Measurements from ENCODE around the gene FKBP6.
"Not testable (repeated sequence)": the region's sequence is repeated elsewhere in the genome, so short reads cannot be mapped to it uniquely, and the experiment has no call there.

The FKBP6 gene

DNA sequence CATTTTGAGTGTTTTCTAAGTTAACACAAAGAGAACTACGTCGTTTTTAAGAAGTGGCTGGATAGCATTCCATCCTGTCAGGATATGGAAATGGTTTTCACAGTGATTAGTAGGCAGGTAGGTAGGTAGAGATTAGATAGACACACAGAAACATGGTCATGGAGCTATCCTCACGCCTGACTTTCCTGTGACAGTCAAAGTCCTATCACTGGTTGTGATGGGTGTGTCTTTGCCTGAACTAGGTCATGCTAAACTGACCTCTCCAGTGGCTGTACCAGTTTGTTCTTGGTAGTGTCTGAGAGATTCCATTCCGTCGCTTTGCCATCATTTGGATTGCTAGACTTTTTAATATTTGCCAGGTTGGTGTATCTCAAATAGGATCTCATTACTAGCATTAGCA is 28.2 kb downstream of the FKBP6 start:
- Histone ChIP-seq H3K4me1 (ENCODE audit: control insufficient read depth, insufficient read depth, low read length, unreplicated experiment) (peaks cover 9% of the 10 kb centered on the region), H3K79me2 (ENCODE audit: control insufficient read depth, insufficient read depth, low read length, unreplicated experiment) (no peaks in the 10 kb centered on the region), H3K27me3 (ENCODE audit: insufficient read depth, low read length) (0 out of 2 replicates have a peak, but pooled peaks cover 3% of the 10 kb centered on the region), H3K4me3 (ENCODE audit: low read depth, low read length) (no peak overlapping the region), H3K27ac (ENCODE audit: low read depth, low read length) (no peak overlapping the region), H3K36me3 (ENCODE audit: insufficient read depth, low read length) (no peaks in the 10 kb centered on the region), H2AFZ (ENCODE audit: low read length, unreplicated experiment) (no peak overlapping the region)

DNA sequence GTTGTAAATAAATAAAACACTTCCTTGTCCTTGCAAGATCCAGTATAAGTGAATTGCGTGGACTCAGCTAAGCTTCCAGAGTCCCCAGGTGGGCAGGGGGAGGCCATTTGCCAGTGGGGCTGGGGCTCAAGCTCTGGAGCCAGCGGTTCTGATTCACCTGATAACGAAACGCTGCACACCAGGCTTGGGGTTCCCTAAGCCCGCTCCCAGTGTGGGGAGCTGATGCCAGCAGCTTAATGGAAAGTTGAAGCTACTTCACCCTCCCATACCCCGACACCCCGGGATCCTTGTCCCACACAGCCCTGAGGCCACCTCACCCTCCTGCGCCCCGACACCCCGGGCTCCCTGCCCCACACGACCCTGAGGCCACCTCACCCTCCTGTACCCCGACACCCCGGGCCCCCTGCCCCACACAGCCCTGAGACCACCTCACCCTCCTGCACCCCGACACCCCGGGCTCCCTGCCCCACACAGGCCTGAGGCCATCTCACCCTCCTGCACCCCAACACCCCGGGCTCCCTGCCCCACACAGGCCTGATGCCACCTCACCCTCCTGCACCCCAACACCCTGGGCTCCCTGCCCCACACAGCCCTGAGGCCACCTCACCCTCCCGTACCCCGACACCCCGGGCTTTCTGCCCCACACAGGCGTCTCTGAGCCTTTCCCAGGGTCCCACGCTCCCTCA is 30.8 kb downstream of the FKBP6 start:
- Histone ChIP-seq H3K4me1 (ENCODE audit: control insufficient read depth, insufficient read depth, low read length, unreplicated experiment) (peaks cover 9% of the 10 kb centered on the region), H3K79me2 (ENCODE audit: control insufficient read depth, insufficient read depth, low read length, unreplicated experiment) (no peaks in the 10 kb centered on the region), H3K27ac (ENCODE audit: low read depth, low read length) (no peak overlapping the region), H2AFZ (ENCODE audit: low read length, unreplicated experiment) (peak overlapping the region; percentile 65), H3K4me3 (ENCODE audit: low read depth, low read length) (0 out of 2 replicates have a peak overlapping the region, but pooled peaks have one; percentile 56), H3K27me3 (ENCODE audit: insufficient read depth, low read length) (peaks cover 8% of the 10 kb centered on the region; the same call in 1 of the 2 replicates), H3K36me3 (ENCODE audit: insufficient read depth, low read length) (no peaks in the 10 kb centered on the region)

DNA sequence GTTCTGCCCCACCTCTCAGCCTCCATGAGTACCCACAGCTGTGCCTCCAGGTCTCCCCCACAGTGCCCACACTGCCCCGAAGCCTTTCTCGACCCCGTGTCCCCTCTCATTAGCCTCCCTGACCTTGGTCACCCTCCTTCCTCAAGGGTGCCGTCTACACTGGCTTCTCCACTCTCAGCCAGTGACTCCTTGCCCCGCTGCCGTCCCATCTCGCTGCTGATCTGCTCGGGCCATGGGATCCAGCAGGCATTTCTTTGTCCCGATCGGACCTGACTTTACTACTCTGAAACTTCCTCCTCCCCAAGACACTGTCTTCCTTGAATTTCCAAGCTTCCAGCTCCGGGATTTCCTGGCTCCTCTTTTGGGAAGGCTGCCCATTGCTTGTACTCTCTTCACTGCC is 31.3 kb downstream of the FKBP6 start:
- Histone ChIP-seq H3K4me1 (ENCODE audit: control insufficient read depth, insufficient read depth, low read length, unreplicated experiment) (peaks cover 9% of the 10 kb centered on the region), H3K27me3 (ENCODE audit: insufficient read depth, low read length) (peaks cover 14% of the 10 kb centered on the region; the same call in 1 of the 2 replicates), H3K27ac (ENCODE audit: low read depth, low read length) (no peak overlapping the region), H2AFZ (ENCODE audit: low read length, unreplicated experiment) (no peak overlapping the region), H3K79me2 (ENCODE audit: control insufficient read depth, insufficient read depth, low read length, unreplicated experiment) (no peaks in the 10 kb centered on the region), H3K36me3 (ENCODE audit: insufficient read depth, low read length) (no peaks in the 10 kb centered on the region), H3K4me3 (ENCODE audit: low read depth, low read length) (no peak overlapping the region)

DNA sequence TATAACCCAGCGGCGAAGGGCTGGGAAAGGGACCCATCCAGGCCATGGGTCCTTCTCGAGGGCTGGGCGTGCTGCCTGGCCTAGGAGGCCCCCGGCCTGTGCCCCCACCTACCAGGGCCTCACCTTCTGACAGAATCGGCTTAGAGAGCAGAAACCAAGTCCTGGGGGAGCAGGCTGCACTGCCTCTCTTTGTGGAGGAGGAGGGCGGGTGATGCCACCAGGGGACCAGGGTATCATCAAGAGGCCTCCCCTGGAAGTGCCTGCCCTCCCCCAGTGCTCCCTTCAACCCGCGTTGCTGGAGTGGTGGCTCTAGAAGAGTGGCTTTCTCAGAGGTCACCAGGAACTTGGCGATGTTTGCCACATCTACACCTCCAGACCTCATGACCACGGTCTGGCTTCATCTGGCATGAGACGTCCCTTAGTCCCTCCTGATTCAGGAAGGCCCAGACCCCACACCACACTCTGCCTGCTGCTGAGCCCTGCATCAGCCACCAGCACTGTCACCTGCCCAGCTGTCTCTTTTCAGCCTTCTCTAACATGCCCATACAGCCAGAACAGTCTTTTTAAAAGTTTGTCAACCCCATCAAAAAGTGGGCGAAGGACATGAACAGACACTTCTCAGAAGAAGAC is 31.9 kb downstream of the FKBP6 start:
- peaks cover 15% of the 10 kb centered on the region; the same call in 1 of the 2 replicates for H3K27me3 ChIP-seq (ENCODE audit: insufficient read depth, low read length)
- no peak overlapping the region for H3K4me3 ChIP-seq (ENCODE audit: low read depth, low read length)
- no peak overlapping the region for H3K27ac ChIP-seq (ENCODE audit: low read depth, low read length)
- peaks cover 9% of the 10 kb centered on the region for H3K4me1 ChIP-seq (ENCODE audit: control insufficient read depth, insufficient read depth, low read length, unreplicated experiment)
- no peaks in the 10 kb centered on the region for H3K36me3 ChIP-seq (ENCODE audit: insufficient read depth, low read length)
- no peaks in the 10 kb centered on the region for H3K79me2 ChIP-seq (ENCODE audit: control insufficient read depth, insufficient read depth, low read length, unreplicated experiment)
- no peak overlapping the region for H2AFZ ChIP-seq (ENCODE audit: low read length, unreplicated experiment)

DNA sequence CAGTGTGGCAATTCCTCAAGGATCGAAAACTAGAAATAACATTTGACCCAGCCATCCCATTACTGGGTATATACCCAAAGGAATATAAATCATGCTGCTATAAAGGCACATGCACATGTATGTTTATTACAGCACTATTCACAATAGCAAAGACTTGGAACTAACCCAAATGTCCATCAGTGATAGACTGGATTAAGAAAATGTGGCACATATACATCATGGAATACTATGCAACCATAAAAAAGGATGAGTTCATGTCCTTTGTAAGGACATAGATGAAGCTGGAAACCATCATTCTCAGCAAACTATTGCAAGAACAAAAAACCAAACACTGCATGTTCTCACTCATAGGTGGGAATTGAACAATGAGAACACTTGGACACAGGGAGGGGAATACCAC is 32.6 kb downstream of the FKBP6 start:
- H3K4me1 ChIP-seq (ENCODE audit: control insufficient read depth, insufficient read depth, low read length, unreplicated experiment); H3K27ac ChIP-seq (ENCODE audit: low read depth, low read length); H3K79me2 ChIP-seq (ENCODE audit: control insufficient read depth, insufficient read depth, low read length, unreplicated experiment); H3K4me3 ChIP-seq (ENCODE audit: low read depth, low read length); H3K36me3 ChIP-seq (ENCODE audit: insufficient read depth, low read length); H2AFZ ChIP-seq (ENCODE audit: low read length, unreplicated experiment): not testable (repeated sequence)
- H3K27me3 ChIP-seq (ENCODE audit: insufficient read depth, low read length): peaks cover 15% of the 10 kb centered on the region; the same call in 1 of the 2 replicates

DNA sequence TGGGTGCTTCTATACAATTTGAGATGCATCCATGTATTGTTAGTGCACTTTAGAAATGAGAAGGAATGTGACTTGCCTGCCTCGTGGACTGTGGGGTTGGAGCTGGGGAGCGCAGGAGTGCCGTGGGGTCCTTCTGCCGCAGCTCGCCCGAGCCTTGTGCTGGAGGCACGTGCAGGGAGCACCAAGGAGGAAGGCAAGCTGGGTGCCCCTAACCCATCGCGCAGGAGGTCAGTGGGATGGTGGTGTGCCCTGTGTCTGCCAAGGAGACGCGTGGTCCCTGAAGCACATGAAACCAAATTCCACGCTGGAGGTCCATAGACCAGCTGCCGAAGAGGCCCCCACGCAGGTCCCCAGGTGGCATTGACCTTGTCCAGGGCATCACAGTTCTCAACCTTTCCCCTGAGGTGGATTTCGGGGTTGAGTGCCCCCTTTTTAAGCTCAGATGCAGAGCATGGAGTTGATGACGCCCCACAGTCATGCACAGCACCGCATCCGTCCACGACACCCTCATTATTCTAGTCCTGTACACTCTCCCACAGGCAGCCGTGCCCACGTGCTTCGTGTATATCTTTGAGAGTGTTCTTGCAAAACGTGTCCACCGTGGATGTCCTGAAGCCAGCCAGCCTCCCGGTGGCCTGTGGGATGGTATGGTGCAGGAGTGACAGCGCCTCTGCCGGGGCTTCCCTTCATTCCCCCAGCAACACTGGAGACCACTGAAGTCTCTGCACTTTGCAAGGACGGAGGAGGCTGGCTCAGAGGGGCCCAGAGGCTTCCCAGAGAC is 35.5 kb downstream of the FKBP6 start:
- Histone ChIP-seq H3K27ac (ENCODE audit: low read depth, low read length) (no peak overlapping the region), H3K4me3 (ENCODE audit: low read depth, low read length) (no peak overlapping the region), H3K79me2 (ENCODE audit: control insufficient read depth, insufficient read depth, low read length, unreplicated experiment) (no peaks in the 10 kb centered on the region), H3K4me1 (ENCODE audit: control insufficient read depth, insufficient read depth, low read length, unreplicated experiment) (peaks cover 4% of the 10 kb centered on the region), H3K27me3 (ENCODE audit: insufficient read depth, low read length) (peaks cover 15% of the 10 kb centered on the region; the same call in 1 of the 2 replicates), H3K36me3 (ENCODE audit: insufficient read depth, low read length) (no peaks in the 10 kb centered on the region), H2AFZ (ENCODE audit: low read length, unreplicated experiment) (no peak overlapping the region)

DNA sequence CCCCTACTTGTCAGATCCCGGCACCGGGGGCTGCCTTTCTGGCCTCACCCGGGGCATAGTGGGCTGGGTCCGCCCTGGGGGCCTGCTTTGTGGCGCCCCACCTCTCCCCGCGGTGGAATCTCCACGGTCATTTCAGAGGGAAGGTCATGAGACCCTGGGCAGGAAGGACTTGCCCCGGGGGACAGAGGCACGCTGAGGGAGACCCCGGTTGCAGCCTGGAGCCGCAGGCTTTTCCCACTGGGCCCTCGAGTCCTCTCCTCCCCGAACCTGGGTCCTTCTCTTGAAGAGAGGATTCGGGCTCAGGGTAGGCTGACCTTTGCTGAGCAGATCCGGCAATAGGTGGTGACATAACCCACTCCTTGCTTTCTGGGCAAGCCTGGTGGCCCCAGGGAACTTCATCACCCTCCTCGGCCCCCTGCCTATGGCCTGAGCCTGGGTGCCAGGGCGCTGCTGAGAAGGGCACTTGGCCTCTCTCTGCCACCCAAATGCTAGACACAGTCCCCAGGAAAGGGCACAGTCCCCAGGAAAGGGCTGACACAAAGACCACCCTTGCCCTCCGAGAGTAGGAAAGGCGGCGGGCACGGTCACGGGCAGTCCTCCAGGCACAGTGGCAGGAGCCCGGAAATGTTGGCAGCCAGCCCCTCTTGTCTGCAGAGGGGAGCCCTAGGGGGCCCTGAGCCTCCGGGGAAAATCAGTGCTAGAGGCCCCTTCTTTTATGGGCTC is 36.2 kb downstream of the FKBP6 start:
- no peak overlapping the region for H3K4me3 ChIP-seq (ENCODE audit: low read depth, low read length)
- H3K79me2 ChIP-seq (ENCODE audit: control insufficient read depth, insufficient read depth, low read length, unreplicated experiment): no peaks in the 10 kb centered on the region
- no peaks in the 10 kb centered on the region for H3K4me1 ChIP-seq (ENCODE audit: control insufficient read depth, insufficient read depth, low read length, unreplicated experiment)
- peaks cover 15% of the 10 kb centered on the region; the same call in 1 of the 2 replicates for H3K27me3 ChIP-seq (ENCODE audit: insufficient read depth, low read length)
- H3K36me3 ChIP-seq (ENCODE audit: insufficient read depth, low read length): no peaks in the 10 kb centered on the region
- no peak overlapping the region for H3K27ac ChIP-seq (ENCODE audit: low read depth, low read length)
- H2AFZ ChIP-seq (ENCODE audit: low read length, unreplicated experiment): no peak overlapping the region

DNA sequence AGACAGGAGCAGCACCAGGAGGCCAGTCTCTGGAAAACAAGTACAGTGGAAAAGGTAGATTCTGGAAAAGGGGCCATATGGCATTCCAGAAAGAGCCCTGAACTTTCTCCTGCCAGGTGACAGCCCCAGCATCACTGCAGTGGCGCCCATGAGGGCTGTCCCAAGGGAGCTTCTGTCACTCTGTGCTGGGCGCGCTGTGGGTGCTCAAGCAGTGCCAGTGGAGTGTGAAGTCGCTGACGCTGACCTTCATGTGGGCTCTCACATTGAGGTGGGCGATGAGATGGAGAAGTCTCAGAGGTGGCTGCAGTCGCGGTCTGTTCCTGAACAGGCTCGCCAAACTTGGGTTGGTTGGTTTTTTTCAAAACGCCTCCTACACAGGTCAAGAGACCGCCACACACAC is 38.2 kb downstream of the FKBP6 start:
- H3K4me1 ChIP-seq (ENCODE audit: control insufficient read depth, insufficient read depth, low read length, unreplicated experiment): no peaks in the 10 kb centered on the region
- peaks cover 15% of the 10 kb centered on the region; the same call in 1 of the 2 replicates for H3K27me3 ChIP-seq (ENCODE audit: insufficient read depth, low read length)
- H2AFZ ChIP-seq (ENCODE audit: low read length, unreplicated experiment): no peak overlapping the region
- no peak overlapping the region for H3K27ac ChIP-seq (ENCODE audit: low read depth, low read length)
- H3K4me3 ChIP-seq (ENCODE audit: low read depth, low read length): no peak overlapping the region
- no peaks in the 10 kb centered on the region for H3K36me3 ChIP-seq (ENCODE audit: insufficient read depth, low read length)
- no peaks in the 10 kb centered on the region for H3K79me2 ChIP-seq (ENCODE audit: control insufficient read depth, insufficient read depth, low read length, unreplicated experiment)

DNA sequence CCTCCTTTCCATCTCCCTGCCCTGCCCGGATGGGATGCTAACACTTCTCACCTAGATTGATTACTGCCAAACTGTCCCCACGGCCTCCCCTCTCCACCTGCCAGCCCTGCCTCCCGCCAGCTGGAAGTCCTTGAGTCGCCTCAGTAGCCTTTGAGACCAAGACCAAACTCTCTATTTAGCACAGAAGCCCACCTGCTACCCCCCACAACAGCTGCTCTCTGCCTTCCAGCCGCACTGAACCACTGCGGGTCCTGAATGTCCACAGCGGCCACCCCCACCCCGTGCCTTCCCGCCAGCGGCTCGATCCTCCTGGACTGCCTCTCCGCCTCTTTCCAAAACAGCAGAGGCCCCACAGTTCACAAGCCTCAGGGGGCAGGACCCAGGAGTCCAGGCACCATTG is 39.0 kb downstream of the FKBP6 start:
- no peak overlapping the region for H3K4me3 ChIP-seq (ENCODE audit: low read depth, low read length)
- H3K27ac ChIP-seq (ENCODE audit: low read depth, low read length): no peak overlapping the region
- H3K36me3 ChIP-seq (ENCODE audit: insufficient read depth, low read length): no peaks in the 10 kb centered on the region
- H3K4me1 ChIP-seq (ENCODE audit: control insufficient read depth, insufficient read depth, low read length, unreplicated experiment): no peaks in the 10 kb centered on the region
- H3K79me2 ChIP-seq (ENCODE audit: control insufficient read depth, insufficient read depth, low read length, unreplicated experiment): no peaks in the 10 kb centered on the region
- no peak overlapping the region for H2AFZ ChIP-seq (ENCODE audit: low read length, unreplicated experiment)
- H3K27me3 ChIP-seq (ENCODE audit: insufficient read depth, low read length): peaks cover 15% of the 10 kb centered on the region; the same call in 1 of the 2 replicates

DNA sequence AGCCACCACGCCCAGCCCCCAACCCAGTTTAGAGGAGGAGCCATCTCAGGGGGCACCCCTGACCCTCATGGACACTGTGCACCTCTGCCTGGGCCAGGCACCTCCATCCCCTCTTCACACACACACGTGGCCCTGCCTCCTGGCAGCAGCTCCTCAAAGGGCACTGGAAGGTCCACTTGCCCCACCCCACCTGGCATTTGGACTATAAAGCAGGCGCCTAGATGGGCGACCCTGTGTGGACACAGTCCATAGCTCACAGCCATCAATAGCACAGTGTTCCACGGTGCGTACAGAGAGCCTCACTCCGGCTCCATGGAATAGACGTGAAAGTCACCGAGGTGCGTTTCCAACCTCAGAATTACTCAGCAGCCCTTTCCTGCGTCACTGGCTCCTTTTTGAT is 41.0 kb downstream of the FKBP6 start:
- Histone ChIP-seq H3K36me3 (ENCODE audit: insufficient read depth, low read length) (no peaks in the 10 kb centered on the region), H3K4me3 (ENCODE audit: low read depth, low read length) (no peak overlapping the region), H3K79me2 (ENCODE audit: control insufficient read depth, insufficient read depth, low read length, unreplicated experiment) (no peaks in the 10 kb centered on the region), H3K27me3 (ENCODE audit: insufficient read depth, low read length) (peaks cover 5% of the 10 kb centered on the region; the same call in 1 of the 2 replicates), H3K27ac (ENCODE audit: low read depth, low read length) (no peak overlapping the region), H2AFZ (ENCODE audit: low read length, unreplicated experiment) (no peak overlapping the region), H3K4me1 (ENCODE audit: control insufficient read depth, insufficient read depth, low read length, unreplicated experiment) (no peaks in the 10 kb centered on the region)
